ENCODE measurements around the gene PCBP3.

Gene PCBP3

GRCh38 chr21:45769294-45769693 is 125.8 kb downstream of the PCBP3 start:
- Histone ChIP-seq H3K4me3 (no peak overlapping the region), H3K27ac (no peak overlapping the region)
- TF ChIP-seq CTCF (IDR thresholded peaks at IDR 0.05), result no peak
- no peak for DNase-seq (ENCODE audit: low spot score)

GRCh38 chr21:45769896-45770295 is 126.4 kb downstream of the PCBP3 start:
- Histone ChIP-seq H3K4me3 (no peak overlapping the region), H3K27ac (no peak overlapping the region)
- DNase-seq (ENCODE audit: low spot score), result no peak
- TF ChIP-seq CTCF (IDR thresholded peaks at IDR 0.05), result no peak

- no peak for DNase-seq (ENCODE audit: low spot score)
- no peak for TF ChIP-seq CTCF (IDR thresholded peaks at IDR 0.05)
- Histone ChIP-seq H3K27ac (no peak overlapping the region), H3K4me3 (no peak overlapping the region)
Measured at GRCh38 chr21:45772180-45772579, 128.7 kb downstream of the PCBP3 start.

- no peak overlapping the region for H3K27ac ChIP-seq
- no peak for TF ChIP-seq CTCF (IDR thresholded peaks at IDR 0.05)
- H3K4me3 ChIP-seq, result no peak overlapping the region
- no peak for DNase-seq (ENCODE audit: low spot score)
Measured at GRCh38 chr21:45774291-45774690, 130.8 kb downstream of the PCBP3 start.

- Histone ChIP-seq H3K4me3 (no peak overlapping the region), H3K27ac (no peak overlapping the region)
- TF ChIP-seq CTCF (IDR thresholded peaks at IDR 0.05), result no peak
- no peak for DNase-seq (ENCODE audit: low spot score)
Measured at GRCh38 chr21:45776971-45777370, 133.4 kb downstream of the PCBP3 start.

- no peak for TF ChIP-seq CTCF (IDR thresholded peaks at IDR 0.05)
- H3K27ac ChIP-seq, result no peak overlapping the region
- no peak overlapping the region for H3K4me3 ChIP-seq
- no peak for DNase-seq (ENCODE audit: low spot score)
Measured at GRCh38 chr21:45778686-45779085, 135.2 kb downstream of the PCBP3 start.

GRCh38 chr21:45779226-45779625 is 135.7 kb downstream of the PCBP3 start:
- no peak for DNase-seq (ENCODE audit: low spot score)
- Histone ChIP-seq H3K27ac (no peak overlapping the region), H3K4me3 (no peak overlapping the region)
- TF ChIP-seq CTCF (IDR thresholded peaks at IDR 0.05), result no peak
